ENCODE results near the gene AMOTL2.

The AMOTL2 gene

DNA sequence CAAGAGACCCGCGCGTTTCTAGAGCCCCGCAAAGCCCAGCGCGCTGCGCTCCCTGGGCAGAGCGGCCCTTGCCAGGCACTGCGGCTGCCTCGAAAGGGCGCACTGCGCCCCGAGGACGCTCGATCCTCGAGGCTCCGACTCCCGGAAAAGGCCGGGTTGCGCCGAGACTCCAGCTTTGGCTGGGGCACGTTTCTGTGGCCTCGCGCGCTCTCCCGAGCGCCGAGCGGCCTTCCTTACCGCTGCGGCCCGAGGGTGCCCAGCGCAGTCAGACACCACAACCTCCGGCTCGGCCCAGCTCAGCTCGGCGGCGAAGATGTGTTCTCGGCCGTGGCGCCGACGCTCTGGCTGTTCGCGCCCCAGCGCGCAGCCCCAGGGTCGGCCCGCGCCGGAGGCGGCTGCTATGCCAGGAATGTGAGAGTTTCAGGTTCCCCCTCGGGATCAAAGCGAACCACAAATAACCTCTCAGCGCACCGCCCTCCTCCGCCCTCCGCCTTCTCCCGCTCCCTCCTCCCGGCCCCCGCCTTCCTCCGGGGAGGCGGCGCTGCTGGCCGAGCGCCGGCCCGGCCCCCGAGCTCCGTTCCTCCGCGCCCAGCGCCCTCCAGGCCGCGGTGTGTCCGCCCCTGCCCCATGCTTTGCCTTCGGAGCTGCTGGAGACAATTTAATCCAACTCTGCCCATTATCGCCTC lies at the start of gene AMOTL2:
AMOTL2 (minus strand) TSS at position 343 of the 686 bp plus-strand sequence. CDS start 3,014 bp downstream, outside the sequence.
- DNase-seq: peak; percentile 45

DNA sequence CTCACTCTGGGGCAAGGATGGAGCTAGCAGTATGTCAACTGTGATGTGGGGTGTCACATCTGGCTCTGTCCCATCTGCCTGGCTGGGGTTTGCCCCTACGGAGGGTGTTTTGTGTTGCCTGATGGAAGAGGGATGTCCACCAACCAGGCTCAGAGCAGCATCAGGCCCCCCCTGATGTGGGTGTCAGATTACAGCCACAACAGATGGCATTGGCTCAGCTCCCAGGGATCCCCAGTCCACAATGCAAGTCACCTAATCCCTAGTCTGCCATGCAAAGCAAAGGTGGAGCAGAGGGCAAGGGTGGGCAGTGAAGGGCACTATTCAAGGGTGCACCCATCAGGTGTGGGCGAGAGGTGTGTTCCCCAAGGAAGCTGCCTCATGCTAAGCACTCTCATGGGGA lies 48.9 kb upstream of the AMOTL2 start:
- peak; percentile 89 for DNase-seq

DNA sequence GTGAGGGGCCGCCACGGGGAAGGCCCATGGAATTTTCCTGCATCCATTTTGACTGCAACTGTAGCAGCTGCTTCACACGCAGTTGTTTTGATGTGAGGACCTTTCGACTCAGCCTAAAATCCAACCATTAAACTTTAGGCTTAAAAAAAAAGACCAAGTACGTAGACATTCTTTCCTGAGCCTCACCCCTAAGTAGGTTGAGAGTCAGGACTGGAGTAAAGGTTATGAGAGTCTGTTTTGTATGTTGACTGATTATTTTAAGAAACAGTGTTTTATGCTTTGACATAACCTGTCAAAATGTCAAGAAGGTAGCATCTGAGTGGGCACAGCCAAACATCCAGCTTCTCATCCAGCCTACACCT lies 45.7 kb upstream of the AMOTL2 start:
- no peak for DNase-seq

DNA sequence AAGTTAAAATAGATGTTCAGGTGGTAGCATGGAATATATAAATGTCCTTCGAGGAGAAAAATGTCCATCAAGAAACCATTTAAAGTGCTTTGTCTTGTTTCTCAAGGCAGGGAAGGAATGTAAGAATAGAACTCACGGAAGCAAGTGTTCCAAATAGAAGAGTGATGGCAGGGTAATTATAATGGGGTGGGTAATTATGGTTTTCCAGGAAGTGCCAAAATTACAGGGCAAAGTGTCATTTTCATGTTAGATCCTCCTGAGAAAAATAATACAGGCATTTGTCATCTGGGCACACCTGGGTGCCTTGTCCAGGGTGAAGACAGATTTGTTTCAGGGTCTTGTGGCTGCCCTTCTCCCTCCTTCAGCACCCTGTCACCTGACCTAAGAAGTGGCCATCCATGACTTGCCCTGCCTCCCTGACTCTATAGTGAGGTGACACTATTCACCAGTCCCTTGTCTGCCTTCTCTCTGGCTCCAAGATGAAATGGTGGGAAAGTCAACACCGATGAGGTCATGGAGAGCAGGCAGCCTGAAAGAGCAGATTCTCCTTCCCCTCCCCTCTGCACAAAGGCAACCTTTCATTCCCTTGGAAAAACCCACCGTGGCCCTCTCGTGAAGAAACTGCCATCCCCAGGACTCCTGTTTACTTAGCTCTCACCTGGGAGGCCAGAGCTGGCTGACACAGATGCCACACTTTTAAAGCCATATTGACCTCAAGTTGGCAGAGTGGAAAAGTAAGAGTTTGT lies 45.1 kb upstream of the AMOTL2 start:
- DNase-seq: no peak

DNA sequence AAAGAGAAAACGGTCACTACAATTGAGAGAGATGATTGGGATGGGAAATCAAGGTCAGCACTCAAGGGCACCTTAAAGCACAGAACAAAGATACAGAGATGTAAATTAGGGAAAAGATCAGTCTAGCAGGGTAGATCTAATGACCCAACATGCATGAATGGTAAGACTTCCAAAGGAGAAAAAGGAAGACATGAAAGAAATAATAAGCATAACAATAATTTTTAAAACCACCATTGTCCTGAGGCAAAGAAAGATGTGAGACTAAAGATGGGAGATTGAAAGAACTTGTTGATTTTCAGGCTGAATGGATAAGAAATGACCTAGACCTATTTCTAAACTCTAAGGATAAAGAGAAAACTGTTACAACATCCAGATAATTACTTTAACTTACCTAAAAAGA lies 34.8 kb upstream of the AMOTL2 start:
- DNase-seq: no peak

DNA sequence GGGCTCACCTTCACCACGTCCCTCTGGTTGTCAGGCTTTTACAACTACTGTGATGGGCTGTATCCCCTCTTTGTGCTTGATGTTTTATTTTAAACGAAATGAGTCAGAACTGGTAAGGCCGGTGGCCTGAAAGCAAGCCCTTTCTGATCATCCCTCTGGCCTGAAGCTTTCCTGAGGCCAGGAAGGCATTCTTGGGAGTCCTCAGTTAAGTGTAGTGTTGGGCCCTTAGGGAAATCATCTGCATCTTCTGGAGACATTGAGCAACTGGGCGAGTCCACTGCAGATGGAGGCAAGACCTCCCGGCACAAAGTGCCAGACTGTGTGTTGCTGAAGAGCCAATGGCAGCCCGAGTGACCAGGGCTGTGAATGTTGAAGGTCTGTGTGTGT lies 33.0 kb upstream of the AMOTL2 start:
- DNase-seq: no peak

DNA sequence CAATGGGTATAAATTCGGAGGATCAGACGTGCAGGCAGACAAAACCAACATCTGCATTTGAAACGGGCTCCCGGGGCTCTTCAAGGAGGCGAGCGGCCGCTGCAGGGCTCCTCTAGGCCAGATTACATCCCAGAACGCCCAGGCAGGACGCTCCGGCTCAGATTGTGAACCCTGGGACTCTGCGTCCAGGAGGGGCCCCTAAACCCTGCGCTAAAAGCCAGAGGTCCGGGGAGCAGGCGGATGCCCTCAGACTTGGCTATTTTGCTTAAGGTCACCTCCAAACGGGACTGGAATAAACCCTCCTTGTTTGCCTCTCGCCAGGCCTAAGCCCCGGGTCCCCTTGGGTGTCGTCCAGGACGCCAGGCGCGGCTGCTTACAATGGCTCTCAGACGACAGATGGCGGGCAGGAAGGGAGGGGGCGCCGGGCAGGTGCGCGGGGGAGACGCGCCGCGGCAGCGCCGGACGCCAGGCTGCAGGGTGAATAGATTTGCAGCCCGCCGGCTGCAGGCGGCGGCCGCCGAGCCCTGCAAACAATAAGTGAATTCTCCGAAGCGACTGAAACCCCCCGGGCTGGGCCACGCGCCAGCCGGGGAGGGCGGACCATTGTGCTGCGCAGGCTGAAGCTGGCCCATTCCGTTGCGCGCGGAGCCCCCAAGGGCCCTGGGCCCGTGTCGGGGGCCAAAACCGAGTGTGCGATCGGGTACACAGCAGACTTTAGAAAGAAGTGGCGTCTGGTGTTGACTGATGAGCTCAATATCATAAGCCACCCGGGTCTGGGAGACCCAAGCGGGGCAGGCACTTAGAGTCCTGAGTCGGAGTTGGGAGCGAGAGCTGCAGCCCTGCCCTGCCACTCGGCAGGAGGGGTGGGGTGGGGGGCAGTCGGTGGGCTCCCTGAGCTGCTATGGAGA lies 32.3 kb upstream of the AMOTL2 start:
- peak; percentile 59 for DNase-seq

DNA sequence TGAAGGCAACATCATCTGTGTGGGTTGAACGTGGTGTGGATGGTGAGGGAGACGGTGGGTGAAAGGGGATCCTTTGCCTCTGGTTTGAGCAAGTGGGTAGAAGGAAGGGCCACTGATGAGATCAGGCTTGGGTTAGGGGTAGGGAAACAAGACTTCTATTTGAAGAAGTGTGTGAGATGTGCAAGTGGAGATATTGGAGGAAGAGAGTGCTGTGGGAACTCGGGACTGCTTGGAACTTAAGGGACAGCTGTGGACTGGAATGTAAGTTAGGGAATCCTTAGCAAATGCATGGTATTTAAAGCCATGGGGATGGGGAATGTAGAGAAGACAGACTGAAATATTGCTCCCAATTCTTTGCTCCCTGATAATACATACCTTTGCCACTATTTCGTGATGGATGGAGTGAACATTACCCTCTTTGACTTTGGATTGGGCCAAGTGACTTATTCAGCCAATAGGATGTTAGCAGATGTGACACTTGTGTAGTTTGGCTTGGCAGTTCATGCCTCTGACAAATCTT lies 30.2 kb upstream of the AMOTL2 start:
- DNase-seq: no peak

DNA sequence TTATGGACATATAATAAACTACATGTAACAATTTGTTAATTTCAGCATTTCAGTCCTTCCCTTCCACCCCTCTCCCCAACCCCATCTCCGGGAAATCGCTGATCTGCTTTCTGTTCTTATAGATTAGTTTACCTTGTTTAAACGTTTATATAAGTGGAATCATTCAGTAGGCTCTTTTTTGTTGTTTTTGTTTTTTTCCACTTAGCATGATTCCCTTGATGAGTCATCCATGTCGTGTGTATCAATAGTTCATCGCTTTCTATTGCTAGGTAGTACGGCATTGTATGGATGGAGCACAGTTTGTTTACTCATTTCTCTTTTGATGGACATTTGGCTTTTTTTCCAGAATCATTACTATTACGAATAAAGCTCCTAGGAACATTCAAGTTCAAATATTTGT lies 23.5 kb upstream of the AMOTL2 start:
- DNase-seq: no peak

DNA sequence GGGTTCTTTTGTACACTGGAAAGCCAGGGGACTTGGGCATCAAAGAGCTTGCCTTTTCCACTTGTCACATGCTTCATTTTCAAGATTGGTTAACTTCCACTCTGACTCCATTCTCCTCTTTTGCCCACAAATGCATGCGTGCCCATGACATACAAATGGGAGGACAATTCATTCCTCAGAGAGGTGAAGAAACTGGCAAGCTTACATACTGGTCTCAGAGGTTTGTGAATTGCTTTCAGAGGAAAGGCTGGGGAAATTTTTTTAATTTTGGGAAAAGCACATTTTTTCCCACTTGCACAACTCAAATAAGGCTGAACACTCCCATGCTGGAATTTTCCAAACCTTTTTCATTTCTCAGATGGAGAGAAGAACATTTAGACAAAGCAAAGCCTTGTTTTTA lies 20.9 kb upstream of the AMOTL2 start:
- DNase-seq: no peak

DNA sequence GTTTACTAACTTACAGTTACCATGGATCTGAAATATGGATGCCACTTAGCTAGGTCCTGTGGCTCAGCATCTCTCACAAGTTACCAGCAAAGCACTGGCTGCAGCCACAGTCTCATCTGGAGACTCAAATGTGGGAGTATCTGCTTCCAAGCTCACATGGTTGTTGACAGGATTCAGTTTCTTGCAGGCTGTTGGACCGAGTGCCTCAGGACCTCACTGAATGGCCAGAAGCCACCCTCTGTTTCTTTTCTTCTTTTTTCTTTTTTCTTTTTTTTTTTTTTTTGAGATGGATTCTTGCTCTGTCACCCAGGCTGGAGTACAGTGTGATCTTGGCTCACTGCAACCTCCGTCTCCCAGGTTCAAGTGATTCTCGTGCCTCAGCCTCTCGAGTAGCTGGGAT lies 20.1 kb upstream of the AMOTL2 start:
- DNase-seq: no peak

DNA sequence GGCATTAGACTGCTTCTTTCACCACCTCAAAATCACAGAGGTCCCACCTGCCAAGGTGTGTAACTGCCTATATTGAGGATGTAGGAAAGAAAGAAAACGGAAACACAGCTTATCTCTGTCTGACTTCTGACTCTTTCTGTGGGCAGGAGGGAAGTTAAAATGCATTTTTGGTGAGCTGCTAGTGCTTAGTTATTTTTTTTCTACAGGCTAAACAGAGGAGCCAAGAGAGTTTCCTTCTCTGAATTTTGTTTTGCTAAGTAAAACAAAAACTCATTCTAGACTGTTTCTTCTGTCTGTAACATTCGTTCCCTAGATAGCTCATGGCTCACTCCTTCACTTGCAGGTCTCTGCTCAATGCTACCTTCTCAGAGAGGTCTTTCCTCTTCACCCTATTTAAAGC lies 18.8 kb upstream of the AMOTL2 start:
- DNase-seq: no peak

DNA sequence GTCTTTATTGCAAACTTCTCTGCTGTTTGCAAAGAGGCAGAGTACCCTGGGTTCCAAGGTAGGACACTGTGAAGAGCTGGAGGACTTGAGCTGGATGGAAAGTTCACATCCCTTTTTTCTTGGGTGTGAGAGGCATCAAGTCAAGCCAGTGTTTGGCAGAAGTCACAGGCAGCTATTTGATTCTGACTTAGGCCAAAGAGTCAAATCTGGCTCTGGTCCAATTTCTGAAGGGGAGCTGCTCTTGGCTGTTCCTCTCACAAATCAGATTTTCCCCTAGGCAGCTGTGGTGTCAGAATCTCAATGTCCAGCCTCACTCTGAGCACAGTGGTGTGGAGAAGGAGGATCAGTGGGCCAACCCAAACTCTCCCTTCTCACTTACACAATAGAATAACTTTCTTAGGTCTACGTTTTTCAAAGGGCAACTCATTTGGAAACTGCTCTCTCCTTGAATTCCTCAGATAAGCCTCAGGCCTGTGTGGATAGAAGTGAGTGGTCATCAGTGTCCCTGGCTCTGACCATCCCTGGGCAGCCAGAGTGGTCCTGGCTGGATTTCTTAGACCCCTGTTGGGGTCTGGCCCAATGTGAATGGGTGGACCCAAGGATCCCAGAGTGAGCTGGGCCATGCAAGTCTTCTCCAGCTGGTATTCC lies 18.2 kb upstream of the AMOTL2 start:
- no peak for DNase-seq

DNA sequence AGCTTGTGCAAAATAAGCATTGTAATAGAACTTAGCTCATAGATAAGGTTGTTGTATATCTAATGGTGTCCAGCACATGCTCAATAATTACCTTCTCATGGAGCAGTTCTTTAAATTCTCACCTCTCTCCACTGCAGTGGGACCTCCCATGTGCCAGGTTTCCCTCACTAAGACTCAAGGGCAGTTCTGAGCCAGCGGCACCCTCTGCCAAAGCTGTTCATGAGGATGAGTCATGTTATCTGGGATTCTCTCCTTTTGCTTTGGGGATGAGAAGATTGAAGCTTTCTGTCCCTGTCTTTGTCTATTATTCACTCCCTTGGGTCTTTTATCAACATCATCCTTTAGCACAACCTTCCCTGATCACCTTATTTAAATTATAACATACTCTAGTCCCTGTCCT lies 15.6 kb upstream of the AMOTL2 start:
- no peak for DNase-seq

DNA sequence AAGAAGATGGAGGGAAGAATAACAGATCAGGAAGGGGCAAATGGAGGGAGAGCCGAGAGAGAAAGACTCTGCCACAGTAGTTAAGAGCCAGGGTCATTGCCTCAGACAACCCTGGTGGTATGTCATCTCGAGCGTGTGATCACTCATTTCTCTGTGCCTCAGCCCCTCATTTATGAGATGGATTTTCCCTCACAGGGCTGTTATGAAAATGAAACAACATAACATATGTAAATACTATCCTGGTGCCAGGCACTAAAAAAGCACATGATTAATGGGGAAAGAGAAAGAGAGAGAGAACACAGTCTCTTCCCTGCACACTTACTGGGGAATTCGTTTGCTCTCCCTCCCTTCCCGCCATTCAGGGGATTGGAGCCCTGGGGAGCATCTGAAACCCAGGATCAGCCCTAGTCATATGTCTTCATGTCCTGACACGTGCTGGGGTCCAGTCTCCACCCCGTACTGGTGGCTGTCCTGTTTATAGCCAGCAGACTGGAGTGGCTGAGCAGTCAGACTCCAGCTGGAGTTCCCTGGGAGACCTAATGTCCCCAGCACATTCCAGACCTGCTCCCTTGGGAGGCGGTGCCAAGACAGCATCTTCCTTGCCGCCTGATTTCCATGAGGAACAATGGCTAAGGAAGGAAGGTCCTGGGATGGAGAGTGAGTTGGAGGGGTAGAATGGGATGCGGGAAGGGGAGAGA lies 14.7 kb upstream of the AMOTL2 start:
- no peak for DNase-seq

DNA sequence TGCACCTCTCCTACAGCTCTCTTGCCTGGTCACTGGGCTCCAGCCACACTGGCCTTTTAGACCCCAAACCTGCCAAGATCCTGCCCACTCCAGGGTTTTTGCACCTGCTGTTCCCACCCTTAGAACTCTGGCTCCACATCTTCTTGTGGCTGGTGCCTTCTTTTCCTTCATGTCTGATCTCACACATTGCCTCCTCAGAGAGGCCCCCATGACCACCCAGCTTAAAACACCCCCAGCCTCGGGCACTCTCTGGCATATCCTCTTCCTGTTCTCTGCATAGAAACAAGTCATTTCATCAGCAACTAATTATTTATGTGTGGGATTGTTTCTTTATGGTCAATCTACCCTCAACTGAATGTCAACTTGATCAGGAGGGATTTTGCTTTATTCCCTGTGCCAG lies 14.0 kb upstream of the AMOTL2 start:
- no peak for DNase-seq

DNA sequence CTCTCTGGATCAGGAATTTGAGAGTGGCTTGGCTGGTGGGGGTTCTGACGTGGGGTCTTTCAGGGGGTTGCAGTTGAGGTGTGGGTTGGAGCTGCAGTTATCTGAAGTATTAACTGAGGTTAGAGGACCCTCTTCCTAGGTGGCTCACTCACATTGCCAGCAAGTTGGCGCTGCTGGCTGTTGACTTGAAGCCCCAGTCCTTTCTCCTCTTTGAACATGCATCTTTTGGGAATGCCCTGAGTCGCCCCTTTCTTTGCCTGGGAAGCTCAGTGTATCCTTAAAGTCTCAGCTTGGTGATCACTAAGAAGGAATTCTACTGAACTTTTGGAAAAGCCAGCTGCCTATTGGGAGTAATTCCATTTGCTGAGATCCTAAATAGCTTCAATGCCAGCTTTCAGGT lies 13.0 kb upstream of the AMOTL2 start:
- no peak for DNase-seq

DNA sequence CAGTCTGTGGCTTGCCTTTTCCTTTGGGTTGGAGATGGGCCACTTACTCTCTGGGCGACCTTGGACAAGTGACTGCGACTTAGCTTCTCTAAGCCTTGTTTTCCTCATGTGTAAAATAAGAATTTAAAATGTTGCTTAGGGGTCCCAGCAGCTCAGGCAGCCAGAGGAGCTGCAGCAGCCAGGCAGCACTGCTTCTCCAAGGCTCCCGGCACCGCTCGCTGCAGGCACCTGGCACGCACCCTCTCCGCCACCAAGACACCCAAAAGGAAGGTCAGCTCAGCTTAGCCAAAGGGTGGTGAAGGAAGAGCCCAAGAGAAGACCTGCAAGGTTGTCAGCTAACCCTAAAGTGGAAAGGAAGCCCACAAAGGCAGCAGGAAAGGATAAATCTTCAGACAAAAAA lies 10.7 kb upstream of the AMOTL2 start:
- DNase-seq: no peak

DNA sequence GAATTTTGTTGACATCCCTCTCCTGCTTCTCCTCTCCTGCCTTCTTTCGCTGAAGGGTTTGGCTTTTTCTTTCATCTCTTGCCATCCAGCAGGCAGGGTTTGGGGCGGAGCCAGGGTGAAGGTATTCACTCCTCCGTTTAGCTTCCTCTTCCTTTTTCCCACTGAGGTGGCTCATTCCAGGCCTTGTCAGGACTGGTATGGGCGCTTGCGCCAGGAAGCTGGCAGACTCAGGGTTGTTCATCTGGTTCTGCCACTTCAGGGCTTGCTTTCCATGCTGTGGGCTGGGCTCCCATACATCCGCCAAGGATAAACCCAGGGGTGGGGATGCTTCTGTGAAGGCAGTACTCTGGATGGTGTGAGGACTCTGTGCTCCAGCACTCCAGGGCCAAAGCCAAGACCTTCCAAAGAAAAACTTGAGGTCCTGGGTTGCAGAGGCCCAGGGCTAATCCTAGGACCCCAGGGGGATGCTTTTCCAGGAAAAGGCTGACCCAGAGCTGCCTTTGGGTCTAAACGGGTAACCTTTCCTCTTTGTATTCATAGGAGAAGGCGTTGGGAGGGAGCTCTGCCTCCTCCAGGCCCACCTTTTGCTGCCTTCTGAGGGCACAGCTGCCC lies 7.7 kb upstream of the AMOTL2 start:
- DNase-seq: no peak

DNA sequence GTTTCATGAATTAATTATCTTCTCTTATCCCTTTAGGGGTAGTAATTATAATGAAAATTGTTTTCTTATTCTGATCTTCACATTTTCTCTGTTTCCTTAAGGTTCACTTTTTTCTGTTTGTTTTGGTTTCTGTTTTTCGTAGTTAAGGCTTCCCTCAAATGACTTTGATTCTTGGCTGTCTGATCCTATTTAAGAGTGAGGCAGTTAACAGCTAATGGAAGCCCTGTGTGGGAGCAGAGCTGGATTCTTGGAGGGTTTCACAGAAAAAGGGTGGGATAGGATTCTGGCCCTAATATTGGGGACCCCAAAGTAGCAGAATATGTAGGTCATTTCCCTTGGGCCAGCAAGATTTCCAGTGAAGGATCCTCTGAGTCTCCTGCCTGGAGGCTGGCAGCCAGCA lies 6.8 kb upstream of the AMOTL2 start:
- no peak for DNase-seq

DNA sequence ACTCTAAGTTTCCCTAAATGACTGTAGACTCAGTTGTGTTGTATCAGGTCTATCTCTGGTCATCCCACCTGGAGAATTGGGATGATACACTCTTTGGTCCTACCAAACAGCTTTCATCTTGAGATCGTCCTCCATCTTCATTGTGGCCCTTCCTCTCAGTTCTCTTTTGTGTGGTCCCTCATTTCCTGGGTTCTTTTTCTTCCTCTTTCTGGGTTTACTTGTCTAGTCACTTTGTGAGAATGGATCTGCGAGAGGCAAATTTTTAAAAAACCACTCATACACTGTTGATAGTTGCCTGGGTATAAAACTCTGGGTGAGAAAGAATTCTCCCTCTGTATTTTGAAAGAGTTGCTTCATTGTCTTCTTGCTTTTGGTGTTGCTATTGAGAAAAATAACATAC lies 6.0 kb upstream of the AMOTL2 start:
- no peak for DNase-seq

DNA sequence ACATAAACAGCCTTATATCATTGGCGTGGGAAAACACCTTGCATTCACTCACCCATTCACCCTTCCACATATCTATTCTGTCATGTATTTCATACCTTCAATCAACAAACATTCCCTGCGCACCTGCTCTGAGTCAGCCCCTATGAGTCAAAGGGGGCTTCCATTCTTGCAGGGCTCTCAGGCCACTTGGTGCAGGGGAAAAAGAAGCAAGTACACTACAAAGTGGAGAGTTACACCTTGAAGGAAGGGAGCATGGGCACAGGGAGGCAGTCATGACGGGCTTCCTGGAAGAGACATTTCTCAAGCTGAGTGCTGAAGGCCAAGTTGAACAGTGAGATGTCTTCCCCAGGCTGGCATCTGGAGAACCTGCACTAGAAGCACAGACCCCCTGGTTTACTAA lies 4.6 kb upstream of the AMOTL2 start:
- DNase-seq: no peak
